Muscle layer of duodenum (tissue), 2 donors: ENCODE measurements around the gene CRYBG1.
"Not testable (repeated sequence)": the region's sequence is repeated elsewhere in the genome, so short reads cannot be mapped to it uniquely, and the experiment has no call there.

Source experiments
- H3K27ac ChIP-seq: one replicate; pipeline ENCODE4 v1.7.0; 2013; ENCODE audit warnings: mild to moderate bottlenecking, low read length
- H3K27me3 ChIP-seq: one replicate; pipeline ENCODE4 v1.7.0; 2013; ENCODE audit warnings: low read depth, mild to moderate bottlenecking, control low read depth, low read length
- H3K36me3 ChIP-seq, 2 donors: one replicate each; pipeline ENCODE4 v1.7.0; 2013; ENCODE audit warnings: low read length in 2 of 2, control low read depth in 1 of 2, mild to moderate bottlenecking in 1 of 2; ENCODE audit not compliant: insufficient read depth in 2 of 2, control insufficient read depth in 1 of 2
- H3K4me1 ChIP-seq, 2 donors: one replicate each; pipeline ENCODE4 v1.7.0; 2013; ENCODE audit warnings: low read length in 2 of 2, mild to moderate bottlenecking in 2 of 2, control low read depth in 1 of 2, moderate library complexity in 1 of 2; ENCODE audit not compliant: insufficient read depth in 2 of 2, control insufficient read depth in 1 of 2
- H3K4me3 ChIP-seq, 2 donors: one replicate each; pipeline ENCODE4 v1.7.0; 2013; ENCODE audit warnings: low read length in 2 of 2, low read depth in 1 of 2, mild to moderate bottlenecking in 1 of 2
- H3K9me3 ChIP-seq, 2 donors: one replicate each; pipeline ENCODE4 v1.7.0; 2013; ENCODE audit warnings: low read length in 2 of 2, control low read depth in 1 of 2, mild to moderate bottlenecking in 1 of 2; ENCODE audit not compliant: control insufficient read depth in 1 of 2
- donor health status: healthy.

Gene CRYBG1

DNA sequence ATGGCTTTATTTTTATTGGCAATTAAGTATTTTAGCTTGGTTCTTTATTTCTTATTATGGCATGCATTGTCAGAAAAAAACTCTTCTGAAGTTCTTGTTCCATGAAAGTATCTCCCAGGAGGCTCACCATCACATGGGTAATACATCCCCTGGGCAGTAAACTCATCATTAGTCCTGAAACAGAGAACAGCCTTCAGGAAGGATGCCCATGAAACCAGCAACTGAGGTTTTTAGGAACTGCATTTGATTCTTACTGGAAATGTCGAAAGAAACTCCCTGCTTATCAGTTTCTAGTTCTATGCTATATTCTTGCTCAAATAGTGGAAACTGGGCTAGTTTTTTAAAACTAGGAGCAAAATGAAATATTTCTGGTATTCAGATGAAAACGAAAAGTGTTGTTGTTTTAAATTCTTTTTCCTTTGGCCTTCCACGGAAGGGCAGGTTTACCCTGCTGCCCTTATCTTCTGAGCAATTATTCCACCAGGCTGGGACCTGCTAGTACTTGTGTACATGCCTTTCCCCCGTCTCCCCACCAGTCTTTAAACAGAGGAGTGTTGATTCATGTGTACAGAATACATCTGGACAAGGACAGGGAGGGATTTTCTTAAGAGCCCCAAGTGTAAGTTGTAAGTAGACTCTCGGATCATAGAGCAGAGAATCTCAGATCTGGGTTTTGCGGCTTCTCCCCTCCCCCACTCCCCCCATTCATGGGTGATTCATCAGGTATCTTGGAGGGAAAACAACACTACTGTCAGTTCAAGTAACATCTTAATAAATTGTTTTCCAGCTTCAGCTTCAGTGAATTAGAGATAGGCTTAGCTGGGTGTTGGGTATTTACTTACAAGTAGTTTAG is 187.3 kb downstream of the CRYBG1 start:
- Histone ChIP-seq H3K9me3 (no peaks in the 10 kb centered on the region), H3K4me1 (peaks cover 4 to 6% of the 10 kb centered on the region in 2 donors), H3K27ac (peak overlapping the region; percentile 33), H3K4me3 (no peak overlapping the region), H3K27me3 (no peaks in the 10 kb centered on the region), H3K36me3 (peaks cover 0 to 3% of the 10 kb centered on the region in 2 donors)

DNA sequence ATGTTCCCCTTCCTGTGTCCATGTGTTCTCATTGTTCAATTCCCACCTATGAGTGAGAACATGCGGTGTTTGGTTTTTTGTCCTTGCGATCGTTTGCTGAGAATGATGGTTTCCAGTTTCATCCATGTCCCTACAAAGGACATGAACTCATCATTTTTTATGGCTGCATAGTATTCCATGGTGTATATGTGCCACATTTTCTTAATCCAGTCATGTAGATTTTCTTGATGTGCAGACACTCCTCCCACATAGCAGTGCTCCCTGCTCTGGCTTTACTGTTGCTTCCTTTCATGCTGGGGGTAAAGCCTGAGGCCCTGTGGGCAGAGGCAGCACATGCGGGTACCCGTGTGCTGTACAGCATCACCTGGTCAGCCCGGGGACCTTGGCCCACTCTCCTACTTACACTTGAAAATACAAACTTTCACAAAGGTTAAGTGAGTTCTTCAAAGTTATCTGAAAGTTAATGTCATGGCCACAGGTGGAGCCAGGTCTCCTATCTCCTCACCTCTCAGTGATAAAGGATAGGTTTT is 188.5 kb downstream of the CRYBG1 start:
- not testable (repeated sequence) for H3K27ac ChIP-seq, H3K27me3 ChIP-seq, H3K4me3 ChIP-seq, H3K4me1 ChIP-seq, H3K36me3 ChIP-seq, H3K9me3 ChIP-seq

DNA sequence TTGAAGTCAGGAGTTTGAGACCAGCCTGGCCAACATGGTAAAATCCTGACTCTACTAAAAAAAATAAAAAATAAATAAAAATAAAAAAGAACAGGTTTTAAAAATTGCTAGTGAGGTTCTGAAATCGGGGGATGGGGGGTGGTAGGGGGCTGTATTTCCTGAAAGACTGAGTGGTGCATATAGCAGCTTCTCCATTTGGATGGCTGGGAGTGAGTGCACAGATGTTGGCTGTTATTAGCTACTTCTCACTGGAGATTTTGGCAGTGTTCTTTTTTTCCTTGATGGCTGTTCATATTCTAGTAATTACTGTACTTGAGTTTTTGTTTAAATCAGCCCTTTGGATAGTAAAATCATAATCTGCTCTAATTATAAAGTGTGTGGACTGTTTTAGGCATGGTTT is 189.0 kb downstream of the CRYBG1 start:
- Histone ChIP-seq H3K36me3 (peaks cover 3 to 4% of the 10 kb centered on the region in 2 donors), H3K27ac (no peak overlapping the region), H3K9me3 (no peaks in the 10 kb centered on the region), H3K4me1 (peaks cover 4 to 6% of the 10 kb centered on the region in 2 donors), H3K4me3 (no peak overlapping the region), H3K27me3 (no peaks in the 10 kb centered on the region)

DNA sequence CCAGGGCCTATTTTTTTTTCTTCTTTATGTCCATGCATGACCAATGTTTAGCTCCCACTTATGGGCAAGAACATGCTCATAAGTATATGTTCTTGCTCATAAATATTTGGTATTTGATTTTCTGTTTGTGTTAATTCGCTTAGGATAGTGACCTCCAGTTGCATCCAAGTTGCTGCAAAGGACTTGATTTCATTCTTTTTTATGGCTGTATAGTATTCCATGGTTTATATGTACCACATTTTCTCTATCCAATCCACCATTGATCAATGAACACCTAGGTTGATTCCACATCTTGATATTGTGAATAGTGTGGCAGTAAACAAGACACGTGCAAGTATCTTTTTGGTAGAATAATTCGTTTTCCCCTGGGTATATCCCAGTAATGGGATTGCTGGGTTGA is 190.6 kb downstream of the CRYBG1 start:
- Histone ChIP-seq H3K9me3 (no peaks in the 10 kb centered on the region), H3K27ac (no peak overlapping the region), H3K4me3 (no peak overlapping the region), H3K36me3 (peaks cover 3 to 4% of the 10 kb centered on the region in 2 donors), H3K4me1 (peaks cover 4 to 6% of the 10 kb centered on the region in 2 donors), H3K27me3 (no peaks in the 10 kb centered on the region)

DNA sequence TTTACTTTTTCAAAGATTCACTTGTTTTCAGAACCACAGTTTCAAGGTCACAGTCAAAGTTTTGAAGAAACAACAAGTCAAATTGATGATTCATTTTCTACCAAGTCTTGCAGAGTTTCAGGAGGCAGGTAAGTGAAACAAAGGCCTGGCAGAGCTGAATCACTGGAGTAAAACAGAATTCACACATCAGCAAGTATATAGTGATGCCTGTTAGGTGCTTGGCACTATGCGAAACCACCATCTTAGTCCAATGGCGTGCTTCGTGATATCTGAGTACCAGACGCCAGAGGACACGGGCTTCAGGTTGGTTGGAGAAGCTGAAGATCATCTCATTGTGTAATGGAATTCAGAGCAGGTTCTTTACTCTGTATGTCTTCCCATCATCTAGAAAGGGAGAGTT is 192.9 kb downstream of the CRYBG1 start:
- Histone ChIP-seq H3K4me1 (no peaks in the 10 kb centered on the region), H3K27ac (no peak overlapping the region), H3K4me3 (no peak overlapping the region), H3K36me3 (peaks cover 0 to 4% of the 10 kb centered on the region in 2 donors), H3K27me3 (no peaks in the 10 kb centered on the region), H3K9me3 (no peaks in the 10 kb centered on the region)

DNA sequence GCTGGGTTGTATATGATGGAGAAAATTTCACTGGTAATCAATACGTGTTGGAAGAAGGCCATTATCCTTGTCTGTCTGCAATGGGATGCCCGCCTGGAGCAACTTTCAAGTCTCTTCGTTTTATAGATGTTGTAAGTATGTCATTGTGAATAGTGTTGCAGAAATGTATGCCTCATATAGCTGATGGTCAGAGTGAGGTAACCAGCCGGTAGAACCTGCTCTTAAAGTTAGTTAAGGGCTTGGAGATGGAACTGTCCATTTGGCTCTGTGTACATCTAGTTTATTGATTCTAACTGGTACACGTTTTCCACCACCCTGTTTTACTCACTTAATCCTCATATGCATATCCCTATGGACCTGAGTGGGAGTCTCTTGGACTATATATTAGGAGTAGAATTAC is 195.2 kb downstream of the CRYBG1 start:
- Histone ChIP-seq H3K36me3 (peaks cover 0 to 4% of the 10 kb centered on the region in 2 donors), H3K9me3 (no peaks in the 10 kb centered on the region), H3K4me3 (no peak overlapping the region), H3K27me3 (no peaks in the 10 kb centered on the region), H3K4me1 (no peaks in the 10 kb centered on the region), H3K27ac (no peak overlapping the region)

DNA sequence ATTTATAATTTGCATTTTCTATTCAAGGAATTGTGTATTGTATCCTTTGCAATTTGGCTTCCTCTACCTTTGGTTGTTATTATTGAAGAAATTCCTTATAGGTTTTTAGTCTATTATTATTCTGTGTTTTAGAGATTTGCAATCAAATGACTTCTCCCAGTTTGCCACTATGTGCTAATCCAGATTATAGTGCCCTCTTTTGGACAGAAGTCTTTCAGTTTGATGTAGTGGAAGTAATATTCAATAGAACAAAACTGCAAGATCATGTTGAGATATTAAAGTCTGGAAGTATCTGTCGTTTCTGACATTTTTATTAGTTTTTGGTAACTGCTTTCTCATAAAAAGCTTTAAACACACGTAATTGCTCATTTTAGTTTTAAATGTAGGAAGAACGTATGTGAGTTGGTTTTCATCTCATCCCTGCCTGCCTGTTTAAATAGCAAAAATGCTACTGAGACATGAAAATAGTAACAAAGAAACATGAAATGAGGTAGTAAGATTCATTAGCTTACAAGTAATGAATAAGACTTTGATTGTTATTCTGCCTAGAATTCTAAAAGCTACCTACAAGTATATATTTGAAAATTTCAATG is 195.9 kb downstream of the CRYBG1 start:
- Histone ChIP-seq H3K4me3 (no peak overlapping the region), H3K27ac (no peak overlapping the region), H3K36me3 (peaks cover 0 to 8% of the 10 kb centered on the region in 2 donors), H3K9me3 (no peaks in the 10 kb centered on the region), H3K4me1 (no peaks in the 10 kb centered on the region), H3K27me3 (no peaks in the 10 kb centered on the region)

DNA sequence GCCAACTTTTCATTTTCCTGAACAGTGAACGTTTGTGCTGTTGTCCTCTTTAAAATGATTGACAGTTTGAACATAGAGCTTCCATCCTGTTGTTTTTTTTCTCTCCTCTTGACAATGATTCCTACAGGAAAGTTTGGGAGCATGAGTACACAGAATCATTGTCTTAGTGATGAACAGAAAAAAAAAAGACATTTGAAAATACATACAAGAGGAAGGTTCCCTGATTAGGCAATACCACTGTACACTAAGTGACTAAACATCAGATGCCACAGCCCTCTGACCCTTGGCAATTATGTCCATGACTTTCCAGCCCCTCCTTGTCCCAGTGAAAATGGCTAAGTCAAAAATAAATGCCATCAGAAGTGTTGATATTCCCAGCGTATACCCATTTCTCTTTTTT is 197.3 kb downstream of the CRYBG1 start:
- no peaks in the 10 kb centered on the region for H3K4me1 ChIP-seq
- H3K9me3 ChIP-seq, result no peaks in the 10 kb centered on the region
- peaks cover 0 to 8% of the 10 kb centered on the region in 2 donors for H3K36me3 ChIP-seq
- H3K27ac ChIP-seq, result no peak overlapping the region
- H3K27me3 ChIP-seq, result no peaks in the 10 kb centered on the region
- H3K4me3 ChIP-seq, result no peak overlapping the region

DNA sequence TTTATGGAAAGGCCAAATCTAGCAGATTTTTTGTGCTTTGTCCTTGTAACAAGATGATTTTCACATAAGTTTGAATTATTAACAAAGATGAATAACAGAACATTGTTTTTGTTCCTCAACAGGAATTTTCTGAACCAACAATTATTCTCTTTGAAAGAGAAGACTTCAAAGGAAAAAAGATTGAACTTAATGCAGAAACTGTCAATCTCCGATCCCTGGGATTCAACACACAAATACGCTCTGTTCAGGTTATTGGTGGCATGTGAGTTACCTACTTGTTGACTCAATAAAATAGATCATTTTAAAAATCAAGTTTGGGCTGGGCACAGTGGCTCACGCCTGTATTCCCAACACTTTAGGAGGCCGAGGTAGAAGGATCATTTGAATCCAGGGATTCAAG is 197.8 kb downstream of the CRYBG1 start:
- peaks cover 0 to 12% of the 10 kb centered on the region in 2 donors for H3K36me3 ChIP-seq

DNA sequence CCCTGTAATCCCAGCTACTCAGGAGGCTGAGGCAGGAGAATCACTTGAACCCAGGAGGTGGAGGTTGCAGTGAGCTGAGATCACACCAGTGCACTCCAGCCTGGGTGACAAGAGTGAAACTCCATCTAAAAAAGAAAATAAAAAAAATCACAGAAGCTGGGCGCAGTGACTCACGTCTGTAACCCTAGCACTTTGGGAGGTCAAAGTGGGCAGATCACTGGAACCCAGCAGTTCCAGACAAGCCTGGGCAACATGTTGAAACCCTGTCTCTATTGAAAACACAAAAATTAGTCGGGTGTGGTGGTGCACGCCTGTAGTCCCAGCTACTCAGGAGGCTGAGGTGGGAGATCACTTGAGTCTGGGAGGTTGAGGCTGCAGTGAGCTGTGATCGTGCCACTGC is 199.1 kb downstream of the CRYBG1 start:
- not testable (repeated sequence) for H3K4me1 ChIP-seq, H3K27ac ChIP-seq, H3K4me3 ChIP-seq, H3K27me3 ChIP-seq, H3K9me3 ChIP-seq
- peaks cover 0 to 11% of the 10 kb centered on the region in 2 donors for H3K36me3 ChIP-seq

More for the DNA sequence above, 197.8 kb downstream of the CRYBG1 start:
- no peak overlapping the region for H3K4me3 ChIP-seq
- no peaks in the 10 kb centered on the region for H3K4me1 ChIP-seq
- H3K27me3 ChIP-seq, result no peaks in the 10 kb centered on the region
- H3K27ac ChIP-seq, result no peak overlapping the region
- no peaks in the 10 kb centered on the region for H3K9me3 ChIP-seq

DNA sequence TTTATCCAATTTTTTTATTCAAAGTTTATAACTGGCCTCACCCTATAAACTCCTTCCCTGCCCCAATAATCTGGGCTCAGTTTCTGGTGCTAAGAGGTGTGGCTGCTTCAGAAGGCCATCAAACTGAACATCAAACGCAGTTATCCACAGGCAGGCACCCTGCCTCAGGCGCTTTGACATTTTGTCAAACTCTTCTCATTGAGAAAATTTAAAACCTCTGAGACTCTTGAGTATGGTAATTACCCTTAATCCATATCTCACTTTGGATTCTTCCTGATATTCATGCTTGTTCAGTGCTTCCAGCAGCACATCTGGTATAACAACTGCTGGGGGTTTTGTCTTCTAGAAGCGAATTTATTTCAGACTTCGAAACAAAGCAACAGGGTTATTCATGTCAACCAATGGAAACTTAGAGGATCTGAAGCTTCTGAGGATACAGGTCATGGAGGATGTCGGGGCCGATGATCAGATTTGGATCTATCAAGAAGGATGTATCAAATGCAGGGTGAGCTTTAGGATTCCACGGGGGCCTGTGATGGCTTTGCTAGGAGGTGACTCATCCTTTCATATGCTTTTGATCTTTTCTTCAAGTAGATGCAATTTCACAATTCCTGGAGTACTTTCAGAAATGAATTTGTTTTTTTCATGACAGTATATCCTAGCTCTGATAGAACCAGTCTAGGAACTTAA is 200.6 kb downstream of the CRYBG1 start:
- Histone ChIP-seq H3K4me1 (no peaks in the 10 kb centered on the region), H3K9me3 (no peaks in the 10 kb centered on the region), H3K4me3 (no peak overlapping the region), H3K36me3 (peaks cover 0 to 11% of the 10 kb centered on the region in 2 donors), H3K27me3 (no peaks in the 10 kb centered on the region), H3K27ac (no peak overlapping the region)
